ENCODE results near the gene DAZL. TPM values are rescaled to one million over a fixed set of nuclear protein-coding genes. Genes with fewer than 3 reads are reported as not detected.

The DAZL gene
- total and polyA plus RNA-seq, 9 of the 15 experiments (the other 6 are each of a cell fraction or from before 2014, with no cell fraction given), result not detected

Other genes with a start within 250 kb of the DAZL start
- not detected in 2 replicates for gene RFTN1, start 91.7 kb downstream of the DAZL start, total RNA-seq (2014; rRNA removed)
- not detected in 2 replicates for gene RFTN1, start 91.7 kb downstream of the DAZL start, total RNA-seq (2014; rRNA removed; fragmentation: Illumina TruSeq; extraction: Trizol)
- not detected in 2 replicates for gene RFTN1, start 91.7 kb downstream of the DAZL start, total RNA-seq (2015; rRNA removed; fragmentation: Illumina TruSeq; extraction: Trizol)
- 0.29 and 0.51 TPM in 2 replicates for gene RFTN1, start 91.7 kb downstream of the DAZL start, total RNA-seq (2021)
- not detected in 2 replicates for gene RFTN1, start 91.7 kb downstream of the DAZL start, polyA plus RNA-seq (2011; rRNA removed)
- gene RFTN1, start 91.7 kb downstream of the DAZL start, polyA plus RNA-seq (2014; fragmentation: Illumina TruSeq; extraction: Trizol), result not detected in 2 replicates
- gene RFTN1, start 91.7 kb downstream of the DAZL start, polyA plus RNA-seq (2014; fragmentation: Nextera tagmentation; extraction: Ambion mirVana), result under 1 TPM in 1 of 2 experiments, not detected in 1; 0.08 TPM
- 0.11 TPM in 1 of 2 replicates, not detected in the other for gene RFTN1, start 91.7 kb downstream of the DAZL start, polyA plus RNA-seq (2014; rRNA removed)